Left colon (tissue), 2 donors: Measurements from ENCODE around the gene PSPC1. TPM values are rescaled to one million over a fixed set of nuclear protein-coding genes. Genes with fewer than 3 reads are reported as not detected.
"Not testable (repeated sequence)": the region's sequence is repeated elsewhere in the genome, so short reads cannot be mapped to it uniquely, and the experiment has no call there.

ENCODE experiments used
- ATAC-seq: fragments of 200-7000 bp; cut with Tn5 transposase; one replicate; pipeline ENCODE4 v1.9.1; 2020; ENCODE audit warnings: mild to moderate bottlenecking, moderate library complexity
- DNase-seq, 2 donors: peaks; one replicate each; pipeline ENCODE4 v3.0.0-alpha.2; 2020
- intact Hi-C, 2 donors: fragments of 100-400 bp; cut with DNase I in 1 of 2; cut with micrococcal nuclease in 1 of 2; formaldehyde crosslinking; loops; one replicate each; pipeline versions ENCODE4 v1.11.2 to v1.14.0; 2022; cut with DNase I, micrococcal nuclease
- total RNA-seq, 2 donors: library from RNA; stranded (reverse); fragmentation: NEBNext Ultra II Directional; extraction: Animal tissue kit (Norgen Biotek cat#: 25700); gene quantifications; one replicate each; pipeline ENCODE4 v1.2.1, GENCODE V29; 2021
- donor health status: DM: no; HTN: no; CAD: no.
- donor health status: DM: yes; HTN: yes; CAD: no.

PSPC1 gene
- total RNA-seq, 2 donors from 2014 or later, result 43.0 to 48.6 TPM

- intact Hi-C loops, result no loop called here
- no peak for ATAC-seq
These were observed 12.9 kb downstream of the PSPC1 start for GRCh38 chr13:19769854-19770253.

GRCh38 chr13:19767966-19768365, 14.8 kb downstream of the PSPC1 start:
- intact Hi-C loops, result no loop called here
- no peak for DNase-seq
- ATAC-seq, result no peak

More at GRCh38 chr13:19769854-19770253, 12.9 kb downstream of the PSPC1 start:
- DNase-seq, result no peak

- DNase-seq, result no peak
- ATAC-seq, result no peak
- intact Hi-C loops, result no loop called here
These were observed 16.2 kb downstream of the PSPC1 start for GRCh38 chr13:19766591-19766990.

GRCh38 chr13:19764237-19764636, 18.5 kb downstream of the PSPC1 start:
- intact Hi-C loops, result no loop called here
- DNase-seq, result no peak
- no peak for ATAC-seq

GRCh38 chr13:19763618-19764017, 19.1 kb downstream of the PSPC1 start:
- ATAC-seq (no peak), DNase-seq (no peak)
- intact Hi-C loops, result no loop called here

GRCh38 chr13:19759669-19760068, 23.1 kb downstream of the PSPC1 start:
- intact Hi-C loops, result no loop called here
- ATAC-seq (no peak), DNase-seq (no peak)

GRCh38 chr13:19742643-19743042, 40.1 kb downstream of the PSPC1 start:
- ATAC-seq (no peak), DNase-seq (no peak)
- intact Hi-C loops, result no loop called here

- DNase-seq, result no peak
- intact Hi-C loops, result no loop called here
- ATAC-seq, result no peak
These were observed 44.7 kb downstream of the PSPC1 start for GRCh38 chr13:19737844-19738557.

GRCh38 chr13:19726611-19727010, 56.1 kb downstream of the PSPC1 start:
- no peak for ATAC-seq
- no peak for DNase-seq
- intact Hi-C loops, result no loop called here

- ATAC-seq (no peak), DNase-seq (no peak)
- intact Hi-C loops, result no loop called here
These were observed 57.4 kb downstream of the PSPC1 start for GRCh38 chr13:19725320-19725719.

- DNase-seq, result no peak
- intact Hi-C loops, result no loop called here
- ATAC-seq, result peak; percentile 81
These were observed 62.7 kb downstream of the PSPC1 start for GRCh38 chr13:19720039-19720438.

GRCh38 chr13:19713186-19713965, 69.4 kb downstream of the PSPC1 start:
- DNase-seq (no peak), ATAC-seq (no peak)
- intact Hi-C loops, result no loop called here

- intact Hi-C loops, result loop anchor here in 1 of 2 donors (10.0 kb wide), 1 partner anchor 505 kb away; no protein-coding TSS in a partner anchor
- ATAC-seq, DNase-seq: not testable (repeated sequence)
These were observed 73.0 kb downstream of the PSPC1 start for GRCh38 chr13:19709782-19710181.

- intact Hi-C loops, result loop anchor here in 1 of 2 donors (10.0 kb wide), 1 partner anchor 504 kb away; no protein-coding TSS in a partner anchor
- not testable (repeated sequence) for DNase-seq, ATAC-seq
These were observed 73.7 kb downstream of the PSPC1 start for GRCh38 chr13:19709039-19709438.

GRCh38 chr13:19704256-19704655, 78.5 kb downstream of the PSPC1 start:
- intact Hi-C loops, result loop anchor here in 1 of 2 donors (10.0 kb wide), 1 partner anchor 499 kb away; no protein-coding TSS in a partner anchor
- DNase-seq, ATAC-seq: not testable (repeated sequence)

- intact Hi-C loops, result loop anchor here in 1 of 2 donors (10.0 kb wide), 1 partner anchor 497 kb away; no protein-coding TSS in a partner anchor
- not testable (repeated sequence) for ATAC-seq, DNase-seq
These were observed 81.1 kb downstream of the PSPC1 start for GRCh38 chr13:19701619-19702018.

- intact Hi-C loops, result loop anchor here in 1 of 2 donors (10.0 kb wide), 1 partner anchor 496 kb away; no protein-coding TSS in a partner anchor
- DNase-seq, ATAC-seq: not testable (repeated sequence)
These were observed 81.8 kb downstream of the PSPC1 start for GRCh38 chr13:19700963-19701362.

GRCh38 chr13:19695829-19696228, 86.9 kb downstream of the PSPC1 start:
- intact Hi-C loops, result no loop called here
- DNase-seq (no peak), ATAC-seq (no peak)

- ATAC-seq, result no peak
- intact Hi-C loops, result no loop called here
- DNase-seq, result no peak
These were observed 87.3 kb downstream of the PSPC1 start for GRCh38 chr13:19695428-19695827.

- ATAC-seq, intact Hi-C loops, DNase-seq: not testable (repeated sequence)
These were observed 91.3 kb downstream of the PSPC1 start for GRCh38 chr13:19691447-19691846.
